ENCODE data around the gene MACC1.

MACC1 gene

GRCh38 chr7:20217193-20217948 lies at the start of gene MACC1:
Gene MACC1, minus strand, starts transcription at chr7:20217384. Its CDS starts 55,522 bp downstream, at chr7:20161862.
- peak within 1 kb of the TSS; percentile 31 for H3K27ac Mint-ChIP-seq
- H3K4me3 Mint-ChIP-seq = peak within 1 kb of the TSS; percentile 69 to 78
- peaks cover 4 to 15% of the 10 kb centered on the region in 2 donors for H3K9me3 Mint-ChIP-seq
- H3K4me1 Mint-ChIP-seq = peaks cover 37 to 65% of the 10 kb centered on the region in 2 donors
- H3K27me3 Mint-ChIP-seq = no peaks in the 10 kb centered on the region
- peak; percentile 71 for DNase-seq
- H3K36me3 Mint-ChIP-seq = peaks cover 4 to 16% of the 10 kb centered on the region in 2 donors
- peak; percentile 57 to 69 for ATAC-seq (replicated peaks)

GRCh38 chr7:20264623-20265022 lies 47.4 kb upstream of the MACC1 start:
- Mint-ChIP-seq H3K9me3 (peaks cover 0 to 2% of the 10 kb centered on the region in 2 donors), H3K4me3 (no peak overlapping the region), H3K27ac (no peak overlapping the region), H3K36me3 (no peaks in the 10 kb centered on the region), H3K4me1 (peaks cover 1 to 6% of the 10 kb centered on the region in 2 donors), H3K27me3 (no peaks in the 10 kb centered on the region)
- DNase-seq (no peak), ATAC-seq (replicated peaks) (no peak)

- Mint-ChIP-seq H3K9me3 (no peaks in the 10 kb centered on the region), H3K27ac (no peak overlapping the region), H3K36me3 (no peaks in the 10 kb centered on the region), H3K4me3 (no peak overlapping the region), H3K27me3 (no peaks in the 10 kb centered on the region), H3K4me1 (no peaks in the 10 kb centered on the region)
- ATAC-seq (replicated peaks) = no peak
- no peak for DNase-seq
Observed at GRCh38 chr7:20260223-20260622, 43.0 kb upstream of the MACC1 start.

- Mint-ChIP-seq H3K27me3 (no peaks in the 10 kb centered on the region), H3K27ac (no peak overlapping the region), H3K4me1 (no peaks in the 10 kb centered on the region), H3K9me3 (no peaks in the 10 kb centered on the region), H3K36me3 (no peaks in the 10 kb centered on the region), H3K4me3 (no peak overlapping the region)
- ATAC-seq (replicated peaks) (no peak), DNase-seq (no peak)
Observed at GRCh38 chr7:20257212-20257611, 40.0 kb upstream of the MACC1 start.

- no peak for ATAC-seq (replicated peaks)
- no peak overlapping the region for H3K27ac Mint-ChIP-seq
- H3K27me3 Mint-ChIP-seq = no peaks in the 10 kb centered on the region
- no peaks in the 10 kb centered on the region for H3K36me3 Mint-ChIP-seq
- no peak overlapping the region for H3K4me3 Mint-ChIP-seq
- no peaks in the 10 kb centered on the region for H3K9me3 Mint-ChIP-seq
- no peak for DNase-seq
- H3K4me1 Mint-ChIP-seq = no peaks in the 10 kb centered on the region
Observed at GRCh38 chr7:20249920-20250319, 32.7 kb upstream of the MACC1 start.

- DNase-seq (no peak), ATAC-seq (replicated peaks) (no peak)
- H3K4me3 Mint-ChIP-seq = no peak overlapping the region
- H3K4me1 Mint-ChIP-seq = no peaks in the 10 kb centered on the region
- no peak overlapping the region for H3K27ac Mint-ChIP-seq
- no peaks in the 10 kb centered on the region for H3K36me3 Mint-ChIP-seq
- no peaks in the 10 kb centered on the region for H3K9me3 Mint-ChIP-seq
- no peaks in the 10 kb centered on the region for H3K27me3 Mint-ChIP-seq
Observed at GRCh38 chr7:20249376-20249775, 32.2 kb upstream of the MACC1 start.

- no peak for DNase-seq
Observed at GRCh38 chr7:20246236-20246635, 29.1 kb upstream of the MACC1 start.

GRCh38 chr7:20244334-20245120 lies 27.3 kb upstream of the MACC1 start:
- Mint-ChIP-seq H3K4me3 (no peak overlapping the region), H3K27ac (no peak overlapping the region), H3K4me1 (peaks cover 17 to 28% of the 10 kb centered on the region in 2 donors), H3K9me3 (peaks cover 0 to 2% of the 10 kb centered on the region in 2 donors), H3K27me3 (no peaks in the 10 kb centered on the region), H3K36me3 (no peaks in the 10 kb centered on the region)
- no peak for DNase-seq
- no peak for ATAC-seq (replicated peaks)

More at GRCh38 chr7:20246236-20246635, 29.1 kb upstream of the MACC1 start:
- no peak overlapping the region for H3K4me3 Mint-ChIP-seq
- peaks cover 0 to 2% of the 10 kb centered on the region in 2 donors for H3K9me3 Mint-ChIP-seq
- H3K36me3 Mint-ChIP-seq = no peaks in the 10 kb centered on the region
- H3K4me1 Mint-ChIP-seq = peaks cover 8 to 11% of the 10 kb centered on the region in 2 donors
- no peak overlapping the region for H3K27ac Mint-ChIP-seq
- ATAC-seq (replicated peaks) = no peak
- no peaks in the 10 kb centered on the region for H3K27me3 Mint-ChIP-seq

GRCh38 chr7:20241911-20242261 lies 24.7 kb upstream of the MACC1 start:
- Mint-ChIP-seq H3K27ac (no peak overlapping the region), H3K4me1 (peaks cover 37 to 51% of the 10 kb centered on the region in 2 donors), H3K4me3 (no peak overlapping the region), H3K36me3 (peaks cover 1 to 4% of the 10 kb centered on the region in 2 donors), H3K9me3 (peaks cover 0 to 3% of the 10 kb centered on the region in 2 donors), H3K27me3 (no peaks in the 10 kb centered on the region)
- peak; percentile 56 to 59 for ATAC-seq (replicated peaks)
- peak; percentile 39 for DNase-seq

GRCh38 chr7:20241194-20241910 lies 24.2 kb upstream of the MACC1 start:
- ATAC-seq (replicated peaks) (no peak), DNase-seq (no peak)
- no peak overlapping the region for H3K4me3 Mint-ChIP-seq
- peaks cover 1 to 6% of the 10 kb centered on the region in 2 donors for H3K36me3 Mint-ChIP-seq
- peaks cover 0 to 3% of the 10 kb centered on the region in 2 donors for H3K9me3 Mint-ChIP-seq
- H3K27ac Mint-ChIP-seq = peak overlapping the region; percentile 67
- peaks cover 43 to 57% of the 10 kb centered on the region in 2 donors for H3K4me1 Mint-ChIP-seq
- H3K27me3 Mint-ChIP-seq = no peaks in the 10 kb centered on the region

GRCh38 chr7:20240080-20240926 lies 23.1 kb upstream of the MACC1 start:
- Mint-ChIP-seq H3K27ac (peak overlapping the region; percentile 70), H3K36me3 (peaks cover 1 to 6% of the 10 kb centered on the region in 2 donors), H3K4me1 (peaks cover 48 to 67% of the 10 kb centered on the region in 2 donors), H3K27me3 (no peaks in the 10 kb centered on the region), H3K4me3 (peak overlapping the region; percentile 18 to 21), H3K9me3 (peaks cover 0 to 3% of the 10 kb centered on the region in 2 donors)
- ATAC-seq (replicated peaks) (peak; percentile 41 to 48), DNase-seq (no peak)

- Mint-ChIP-seq H3K36me3 (peaks cover 1 to 6% of the 10 kb centered on the region in 2 donors), H3K27ac (peak overlapping the region; percentile 98), H3K4me3 (peak overlapping the region; percentile 45 to 73), H3K27me3 (no peaks in the 10 kb centered on the region), H3K4me1 (peaks cover 48 to 75% of the 10 kb centered on the region in 2 donors), H3K9me3 (peaks cover 0 to 3% of the 10 kb centered on the region in 2 donors)
- DNase-seq (peak; percentile 63), ATAC-seq (replicated peaks) (peak; percentile 89 to 90)
Observed at GRCh38 chr7:20238754-20239324, 21.7 kb upstream of the MACC1 start.

GRCh38 chr7:20238194-20238753 lies 21.1 kb upstream of the MACC1 start:
- Mint-ChIP-seq H3K4me3 (peak overlapping the region; percentile 45 to 73), H3K27me3 (no peaks in the 10 kb centered on the region), H3K9me3 (peaks cover 0 to 3% of the 10 kb centered on the region in 2 donors)

More at GRCh38 chr7:20238194-20238753, 21.1 kb upstream of the MACC1 start:
- H3K4me1 Mint-ChIP-seq = peaks cover 52 to 80% of the 10 kb centered on the region in 2 donors
- no peak for DNase-seq
- H3K36me3 Mint-ChIP-seq = peaks cover 1 to 6% of the 10 kb centered on the region in 2 donors
- ATAC-seq (replicated peaks) = no peak
- peak overlapping the region; percentile 98 for H3K27ac Mint-ChIP-seq
